Parathyroid adenoma (tissue), 2 donors: ENCODE data around the gene LHFPL6.

Source experiments
- H2AFZ ChIP-seq: fragments of 300-600 bp; sonication (generic); one replicate; pipeline ENCODE4 v1.7.0; 2017; ENCODE audit warnings: antibody characterized with exemption, mild to moderate bottlenecking
- H3K27ac ChIP-seq: fragments of 300-600 bp; sonication (generic); one replicate; pipeline ENCODE4 v1.7.0; 2017
- H3K27me3 ChIP-seq: fragments of 300-600 bp; sonication (generic); one replicate; pipeline ENCODE4 v1.7.0; 2017; ENCODE audit warnings: low read length; ENCODE audit not compliant: control insufficient read depth, insufficient read depth
- H3K36me3 ChIP-seq: fragments of 300-600 bp; sonication (generic); one replicate; pipeline ENCODE4 v1.7.0; 2017; ENCODE audit warnings: low read length; ENCODE audit not compliant: control insufficient read depth, insufficient read depth
- H3K4me1 ChIP-seq: fragments of 300-600 bp; sonication (generic); one replicate; pipeline ENCODE4 v1.7.0; 2017; ENCODE audit warnings: control low read depth
- H3K4me2 ChIP-seq: fragments of 300-600 bp; sonication (generic); one replicate; pipeline ENCODE4 v1.7.0; 2017; ENCODE audit warnings: low read length
- H3K4me3 ChIP-seq: fragments of 300-600 bp; sonication (generic); one replicate; pipeline ENCODE4 v1.7.0; 2017; ENCODE audit warnings: low read depth, low read length
- H3K79me2 ChIP-seq: fragments of 300-600 bp; sonication (generic); one replicate; pipeline ENCODE4 v1.7.0; 2017; ENCODE audit warnings: control low read depth
- H3K9ac ChIP-seq: fragments of 300-600 bp; sonication (generic); one replicate; pipeline ENCODE4 v1.7.0; 2017; ENCODE audit warnings: mild to moderate bottlenecking
- H3K9me3 ChIP-seq: fragments of 300-600 bp; sonication (generic); one replicate; pipeline ENCODE4 v1.7.0; 2017; ENCODE audit warnings: low read length; ENCODE audit not compliant: control insufficient read depth
- TF ChIP-seq, protein P1 (sequence below): fragments of 300-600 bp; sonication (generic); IDR thresholded peaks from one replicate; pipeline ENCODE4 v1.7.0; 2017; ENCODE audit warnings: antibody characterized with exemption, mild to moderate bottlenecking
- donor health status: primary hyperparathyroidism.

The LHFPL6 gene

GRCh38 chr13:39575641-39576238 lies 27.3 kb downstream of the LHFPL6 start:
- H3K27me3 ChIP-seq, result no peaks in the 10 kb centered on the region

GRCh38 chr13:39571502-39572092 lies 31.4 kb downstream of the LHFPL6 start:
- H3K4me3 ChIP-seq, result no peak overlapping the region
- H3K27ac ChIP-seq, result no peak overlapping the region
- no peak overlapping the region for H3K9ac ChIP-seq
- H3K27me3 ChIP-seq, result no peaks in the 10 kb centered on the region
- no peak overlapping the region for H2AFZ ChIP-seq
- no peak overlapping the region for H3K4me2 ChIP-seq
- H3K36me3 ChIP-seq, result no peaks in the 10 kb centered on the region
- TF ChIP-seq, protein P1, sequence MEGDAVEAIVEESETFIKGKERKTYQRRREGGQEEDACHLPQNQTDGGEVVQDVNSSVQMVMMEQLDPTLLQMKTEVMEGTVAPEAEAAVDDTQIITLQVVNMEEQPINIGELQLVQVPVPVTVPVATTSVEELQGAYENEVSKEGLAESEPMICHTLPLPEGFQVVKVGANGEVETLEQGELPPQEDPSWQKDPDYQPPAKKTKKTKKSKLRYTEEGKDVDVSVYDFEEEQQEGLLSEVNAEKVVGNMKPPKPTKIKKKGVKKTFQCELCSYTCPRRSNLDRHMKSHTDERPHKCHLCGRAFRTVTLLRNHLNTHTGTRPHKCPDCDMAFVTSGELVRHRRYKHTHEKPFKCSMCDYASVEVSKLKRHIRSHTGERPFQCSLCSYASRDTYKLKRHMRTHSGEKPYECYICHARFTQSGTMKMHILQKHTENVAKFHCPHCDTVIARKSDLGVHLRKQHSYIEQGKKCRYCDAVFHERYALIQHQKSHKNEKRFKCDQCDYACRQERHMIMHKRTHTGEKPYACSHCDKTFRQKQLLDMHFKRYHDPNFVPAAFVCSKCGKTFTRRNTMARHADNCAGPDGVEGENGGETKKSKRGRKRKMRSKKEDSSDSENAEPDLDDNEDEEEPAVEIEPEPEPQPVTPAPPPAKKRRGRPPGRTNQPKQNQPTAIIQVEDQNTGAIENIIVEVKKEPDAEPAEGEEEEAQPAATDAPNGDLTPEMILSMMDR, result no peak
- H3K9me3 ChIP-seq, result no peaks in the 10 kb centered on the region
- H3K4me1 ChIP-seq, result no peaks in the 10 kb centered on the region
- H3K79me2 ChIP-seq, result no peaks in the 10 kb centered on the region

More at GRCh38 chr13:39575641-39576238, 27.3 kb downstream of the LHFPL6 start:
- H3K4me3 ChIP-seq, result no peak overlapping the region
- H3K79me2 ChIP-seq, result no peaks in the 10 kb centered on the region
- H3K27ac ChIP-seq, result no peak overlapping the region
- TF ChIP-seq, protein P1, result no peak
- H3K4me1 ChIP-seq, result no peaks in the 10 kb centered on the region
- no peaks in the 10 kb centered on the region for H3K9me3 ChIP-seq
- no peaks in the 10 kb centered on the region for H3K36me3 ChIP-seq
- no peak overlapping the region for H2AFZ ChIP-seq
- H3K9ac ChIP-seq, result no peak overlapping the region
- no peak overlapping the region for H3K4me2 ChIP-seq

- no peak overlapping the region for H3K4me2 ChIP-seq
- no peak overlapping the region for H3K9ac ChIP-seq
- no peaks in the 10 kb centered on the region for H3K9me3 ChIP-seq
- TF ChIP-seq, protein P1, result no peak
- H3K4me3 ChIP-seq, result no peak overlapping the region
- no peak overlapping the region for H3K27ac ChIP-seq
- no peaks in the 10 kb centered on the region for H3K4me1 ChIP-seq
- no peaks in the 10 kb centered on the region for H3K36me3 ChIP-seq
- no peaks in the 10 kb centered on the region for H3K79me2 ChIP-seq
- H3K27me3 ChIP-seq, result no peaks in the 10 kb centered on the region
- H2AFZ ChIP-seq, result no peak overlapping the region
Measured at GRCh38 chr13:39567569-39567968, 35.4 kb downstream of the LHFPL6 start.

GRCh38 chr13:39566216-39566869 lies 36.6 kb downstream of the LHFPL6 start:
- no peaks in the 10 kb centered on the region for H3K27me3 ChIP-seq
- no peaks in the 10 kb centered on the region for H3K36me3 ChIP-seq
- no peak overlapping the region for H2AFZ ChIP-seq
- H3K4me2 ChIP-seq, result no peak overlapping the region
- H3K4me1 ChIP-seq, result no peaks in the 10 kb centered on the region
- no peak overlapping the region for H3K27ac ChIP-seq
- no peaks in the 10 kb centered on the region for H3K9me3 ChIP-seq
- no peak overlapping the region for H3K4me3 ChIP-seq
- H3K79me2 ChIP-seq, result no peaks in the 10 kb centered on the region
- TF ChIP-seq, protein P1, result no peak
- H3K9ac ChIP-seq, result no peak overlapping the region
